CD1c-positive myeloid dendritic cell (primary cell): ENCODE measurements around the gene MSH2.
"Not testable (repeated sequence)": the region's sequence is repeated elsewhere in the genome, so short reads cannot be mapped to it uniquely, and the experiment has no call there.

Source experiments
- DNase-seq: peaks from one replicate; pipeline ENCODE4 v3.0.0-alpha.2; 2016; ENCODE audit errors: extremely low spot score

MSH2 gene

GRCh38 chr2:47484396-47484795, 81.4 kb downstream of the MSH2 start:
- DNase-seq = no peak

- no peak for DNase-seq
Measured at GRCh38 chr2:47485177-47485576, 82.2 kb downstream of the MSH2 start.

- DNase-seq = no peak
Measured at GRCh38 chr2:47485751-47486300, 82.9 kb downstream of the MSH2 start.

GRCh38 chr2:47486841-47487497, 84.0 kb downstream of the MSH2 start:
- DNase-seq = peak; percentile 39

- DNase-seq = no peak
Measured at GRCh38 chr2:47487498-47487875, 84.5 kb downstream of the MSH2 start.

GRCh38 chr2:47488870-47489584, 86.1 kb downstream of the MSH2 start:
- DNase-seq = no peak

GRCh38 chr2:47490406-47490805, 87.5 kb downstream of the MSH2 start:
- no peak for DNase-seq

- no peak for DNase-seq
Measured at GRCh38 chr2:47493317-47494035, 90.5 kb downstream of the MSH2 start.

- no peak for DNase-seq
Measured at GRCh38 chr2:47494267-47495130, 91.5 kb downstream of the MSH2 start.

GRCh38 chr2:47497843-47498460, 95.0 kb downstream of the MSH2 start:
- DNase-seq = no peak

GRCh38 chr2:47499093-47499492, 96.1 kb downstream of the MSH2 start:
- DNase-seq = no peak

- DNase-seq = no peak
Measured at GRCh38 chr2:47499621-47500309, 96.8 kb downstream of the MSH2 start.

- DNase-seq = no peak
Measured at GRCh38 chr2:47501374-47502200, 98.6 kb downstream of the MSH2 start.

GRCh38 chr2:47502498-47502897, 99.5 kb downstream of the MSH2 start:
- DNase-seq = not testable (repeated sequence)

GRCh38 chr2:47503481-47504070, 100.6 kb downstream of the MSH2 start:
- no peak for DNase-seq

GRCh38 chr2:47504174-47504810, 101.3 kb downstream of the MSH2 start:
- DNase-seq = no peak

- DNase-seq = no peak
Measured at GRCh38 chr2:47506024-47506423, 103.1 kb downstream of the MSH2 start.

GRCh38 chr2:47506436-47506835, 103.5 kb downstream of the MSH2 start:
- no peak for DNase-seq

- DNase-seq = no peak
Measured at GRCh38 chr2:47508080-47508479, 105.1 kb downstream of the MSH2 start.
